GM12878 (cell line): Measurements from ENCODE around the gene RBBP8NL.

Experiments used
- ASH2L ChIP-seq: fragments of 300-600, 200-600 bp; sonication (generic); IDR thresholded peaks from 2 replicates; pipeline ENCODE4 v1.6.1; 2017; ENCODE audit warnings: low read depth, mild to moderate bottlenecking, borderline replicate concordance
- EGR1 ChIP-seq, 2 experiments: IDR thresholded peaks; 1 replicate in 1 of 2; 2 replicates in 1 of 2; pipeline ENCODE4 v1.6.1; 2011 to 2012; ENCODE audit warnings: low read depth in 2 of 2, low read length in 2 of 2, borderline replicate concordance in 1 of 2, mild to moderate bottlenecking in 1 of 2, moderate library complexity in 1 of 2
- EP300 ChIP-seq, 2 experiments: fragments of 150-350 bp in 1 of 2; IDR thresholded peaks; 2 replicates each; pipeline ENCODE4 v1.6.1; 2011 to 2012; ENCODE audit warnings: low read depth in 2 of 2, low read length in 2 of 2, borderline replicate concordance in 1 of 2, improper control_type of control experiment in 1 of 2, inconsistent platforms in 1 of 2; ENCODE audit not compliant: control insufficient read depth in 1 of 2
- HDAC6 ChIP-seq: fragments of 200-600 bp; sonication (generic); IDR thresholded peaks from one replicate; pipeline ENCODE4 v1.8.0; 2017; ENCODE audit warnings: antibody characterized with exemption; ENCODE audit not compliant: unreplicated experiment
- IRF3 ChIP-seq: fragments of 450-650 bp; IDR thresholded peaks from 2 replicates; pipeline ENCODE4 v1.6.1; 2014; ENCODE audit warnings: mild to moderate bottlenecking
- POLR2AphosphoS5 ChIP-seq: IDR thresholded peaks from 2 replicates; pipeline ENCODE4 v1.6.1; 2011; ENCODE audit warnings: mild to moderate bottlenecking, low read length, inconsistent platforms
- SMAD1 ChIP-seq: fragments of 450-650 bp; IDR thresholded peaks from 2 replicates; pipeline ENCODE4 v1.6.1; 2018; ENCODE audit warnings: mild to moderate bottlenecking, low read depth; ENCODE audit not compliant: partially characterized antibody
- SMC3 ChIP-seq: IDR thresholded peaks from 2 replicates; pipeline ENCODE4 v1.6.1; 2011; ENCODE audit warnings: low read length, improper control_type of control experiment, borderline replicate concordance
- TAF1 ChIP-seq: IDR thresholded peaks from 2 replicates; pipeline ENCODE4 v1.6.1; 2011; ENCODE audit warnings: mild to moderate bottlenecking, low read depth, low read length, borderline replicate concordance
- TCF7 ChIP-seq: IDR thresholded peaks from 2 replicates; pipeline ENCODE4 v1.6.1; 2014; ENCODE audit warnings: antibody characterized with exemption, borderline replicate concordance
- YY1 ChIP-seq: IDR thresholded peaks from 2 replicates; pipeline ENCODE4 v1.6.1; 2011; ENCODE audit warnings: low read depth, mild to moderate bottlenecking, low read length
- TF ChIP-seq, protein P1 (sequence below), 3 experiments: IDR thresholded peaks in 2 of 3; conservative IDR thresholded peaks in 1 of 3; 2 replicates each; pipeline ENCODE4 v1.5.1; 2011; ENCODE audit warnings: low read depth in 3 of 3, low read length in 3 of 3, mild to moderate bottlenecking in 3 of 3, control low read depth in 2 of 3, moderate library complexity in 2 of 3, inconsistent platforms in 1 of 3, mixed read lengths in 1 of 3; ENCODE audit not compliant: control insufficient read depth in 2 of 3, insufficient read depth in 1 of 3; ENCODE audit errors: extremely low read depth in 1 of 3
- TF ChIP-seq, protein P2 (sequence below): fragments of 450-650 bp; IDR thresholded peaks from 2 replicates; pipeline ENCODE4 v1.6.1; 2018; ENCODE audit warnings: mild to moderate bottlenecking, low read depth, moderate library complexity; ENCODE audit not compliant: partially characterized antibody

DNA sequence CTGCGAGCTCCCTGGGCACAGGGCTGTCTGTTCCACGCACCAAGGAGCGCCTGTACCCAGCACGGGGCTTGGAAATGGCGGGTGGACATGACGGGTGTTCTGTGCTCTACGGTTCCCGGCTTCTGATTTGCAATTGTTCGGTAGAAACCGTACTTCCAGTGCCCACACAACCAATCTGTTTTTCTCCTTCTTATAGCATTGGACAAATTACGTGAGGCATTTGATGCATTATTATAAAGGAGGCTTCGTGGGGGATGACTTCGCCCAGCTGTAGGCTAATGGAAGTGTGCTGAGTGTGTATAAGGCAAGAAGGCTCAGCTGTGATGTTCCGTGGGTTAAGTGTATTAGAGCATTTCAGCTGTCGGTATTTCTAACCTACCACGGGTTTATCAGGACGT, 50.3 kb downstream of the RBBP8NL start:
- TF ChIP-seq SMC3 (no peak), IRF3 (no peak), EGR1 (IDR thresholded peaks at IDR 0.05; ENCODE audit: borderline replicate concordance in 1 of 2, low read depth in 2 of 2, low read length in 2 of 2) (no peak), TAF1 (no peak), TCF7 (no peak), ASH2L (no peak), SMAD1 (no peak), EP300 (IDR thresholded peaks at IDR 0.05; ENCODE audit: borderline replicate concordance in 1 of 2, control insufficient read depth in 1 of 2, low read depth in 2 of 2, low read length in 2 of 2) (no peak), HDAC6 (no peak), POLR2AphosphoS5 (no peak), YY1 (no peak)
- TF ChIP-seq, protein P1, sequence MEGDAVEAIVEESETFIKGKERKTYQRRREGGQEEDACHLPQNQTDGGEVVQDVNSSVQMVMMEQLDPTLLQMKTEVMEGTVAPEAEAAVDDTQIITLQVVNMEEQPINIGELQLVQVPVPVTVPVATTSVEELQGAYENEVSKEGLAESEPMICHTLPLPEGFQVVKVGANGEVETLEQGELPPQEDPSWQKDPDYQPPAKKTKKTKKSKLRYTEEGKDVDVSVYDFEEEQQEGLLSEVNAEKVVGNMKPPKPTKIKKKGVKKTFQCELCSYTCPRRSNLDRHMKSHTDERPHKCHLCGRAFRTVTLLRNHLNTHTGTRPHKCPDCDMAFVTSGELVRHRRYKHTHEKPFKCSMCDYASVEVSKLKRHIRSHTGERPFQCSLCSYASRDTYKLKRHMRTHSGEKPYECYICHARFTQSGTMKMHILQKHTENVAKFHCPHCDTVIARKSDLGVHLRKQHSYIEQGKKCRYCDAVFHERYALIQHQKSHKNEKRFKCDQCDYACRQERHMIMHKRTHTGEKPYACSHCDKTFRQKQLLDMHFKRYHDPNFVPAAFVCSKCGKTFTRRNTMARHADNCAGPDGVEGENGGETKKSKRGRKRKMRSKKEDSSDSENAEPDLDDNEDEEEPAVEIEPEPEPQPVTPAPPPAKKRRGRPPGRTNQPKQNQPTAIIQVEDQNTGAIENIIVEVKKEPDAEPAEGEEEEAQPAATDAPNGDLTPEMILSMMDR (IDR thresholded peaks at IDR 0.05 in 2 of 3, conservative IDR thresholded peaks at IDR 0.05 in 1 of 3; ENCODE audit: control insufficient read depth in 2 of 3, extremely low read depth in 1 of 3, insufficient read depth in 1 of 3, low read depth in 3 of 3, low read length in 3 of 3), result no peak
- TF ChIP-seq, protein P2, sequence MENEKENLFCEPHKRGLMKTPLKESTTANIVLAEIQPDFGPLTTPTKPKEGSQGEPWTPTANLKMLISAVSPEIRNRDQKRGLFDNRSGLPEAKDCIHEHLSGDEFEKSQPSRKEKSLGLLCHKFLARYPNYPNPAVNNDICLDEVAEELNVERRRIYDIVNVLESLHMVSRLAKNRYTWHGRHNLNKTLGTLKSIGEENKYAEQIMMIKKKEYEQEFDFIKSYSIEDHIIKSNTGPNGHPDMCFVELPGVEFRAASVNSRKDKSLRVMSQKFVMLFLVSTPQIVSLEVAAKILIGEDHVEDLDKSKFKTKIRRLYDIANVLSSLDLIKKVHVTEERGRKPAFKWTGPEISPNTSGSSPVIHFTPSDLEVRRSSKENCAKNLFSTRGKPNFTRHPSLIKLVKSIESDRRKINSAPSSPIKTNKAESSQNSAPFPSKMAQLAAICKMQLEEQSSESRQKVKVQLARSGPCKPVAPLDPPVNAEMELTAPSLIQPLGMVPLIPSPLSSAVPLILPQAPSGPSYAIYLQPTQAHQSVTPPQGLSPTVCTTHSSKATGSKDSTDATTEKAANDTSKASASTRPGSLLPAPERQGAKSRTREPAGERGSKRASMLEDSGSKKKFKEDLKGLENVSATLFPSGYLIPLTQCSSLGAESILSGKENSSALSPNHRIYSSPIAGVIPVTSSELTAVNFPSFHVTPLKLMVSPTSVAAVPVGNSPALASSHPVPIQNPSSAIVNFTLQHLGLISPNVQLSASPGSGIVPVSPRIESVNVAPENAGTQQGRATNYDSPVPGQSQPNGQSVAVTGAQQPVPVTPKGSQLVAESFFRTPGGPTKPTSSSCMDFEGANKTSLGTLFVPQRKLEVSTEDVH, result no peak
